ENCODE measurements around the gene TP53AIP1.

GRCh38 chr11:128926000-128926399, 16.7 kb downstream of the TP53AIP1 start:
- no peak for TF ChIP-seq GATA2 (IDR thresholded peaks at IDR 0.05; ENCODE audit: low read depth, low read length)
- no peak for TF ChIP-seq GATA3 (IDR thresholded peaks at IDR 0.05; ENCODE audit: low read depth, low read length)

Measured in SH-SY5Y (cell line).